Thoracic aorta (tissue), 2 donors: ENCODE measurements around the gene AUTS2. TPM values are rescaled to one million over a fixed set of nuclear protein-coding genes. Genes with fewer than 3 reads are reported as not detected.

Experiments used
- ATAC-seq: fragments of 150-250 bp; one replicate; pipeline ENCODE4 v1.8.0; 2017; ENCODE audit warnings: low read depth; ENCODE audit not compliant: insufficient number of reproducible peaks, low FRiP score
- DNase-seq: peaks from one replicate; pipeline ENCODE4 v3.0.0-alpha.2; 2020; ENCODE audit warnings: low spot score
- H3K27ac ChIP-seq, 2 donors: fragments of 200-600 bp; sonication (generic); 1 replicate in 1 of 2; 2 replicates in 1 of 2; pipeline ENCODE4 v1.5.1; 2016; ENCODE audit warnings: mild to moderate bottlenecking in 2 of 2, moderate library complexity in 2 of 2
- H3K27me3 ChIP-seq: fragments of 200-600 bp; sonication (generic); replicated peaks from 2 replicates; pipeline ENCODE4 v1.6.0; 2016; ENCODE audit warnings: mild to moderate bottlenecking; ENCODE audit not compliant: insufficient read depth
- H3K36me3 ChIP-seq: fragments of 200-600 bp; sonication (generic); one replicate; pipeline ENCODE4 v1.5.1; 2016
- H3K4me1 ChIP-seq, 2 donors: fragments of 200-600 bp; sonication (generic); 1 replicate in 1 of 2; 2 replicates in 1 of 2; pipeline versions ENCODE4 v1.5.1 to v1.6.0; 2016; ENCODE audit warnings: low read depth in 2 of 2, mild to moderate bottlenecking in 1 of 2; ENCODE audit not compliant: control insufficient read depth in 1 of 2
- H3K4me3 ChIP-seq: fragments of 200-600 bp; sonication (generic); 2 replicates; pipeline ENCODE4 v1.5.1; 2016; ENCODE audit warnings: mild to moderate bottlenecking
- H3K9me3 ChIP-seq: fragments of 200-600 bp; sonication (generic); 2 replicates; pipeline ENCODE4 v1.5.1; 2016
- total RNA-seq, 2 donors: library from RNA; depleted of rRNA; stranded (reverse); fragments of >200 nt; gene quantifications; one replicate each; pipeline versions ENCODE4 v1.1.0 to v1.2.3, GENCODE V29; 2016
- TF ChIP-seq, protein P1 (sequence below): fragments of 200-600 bp; sonication (generic); IDR thresholded peaks from one replicate; pipeline ENCODE4 v1.5.1; 2019; ENCODE audit warnings: antibody characterized with exemption

Gene AUTS2
- total RNA-seq, 2 donors from 2014 or later = 49.4 to 101 TPM

DNA sequence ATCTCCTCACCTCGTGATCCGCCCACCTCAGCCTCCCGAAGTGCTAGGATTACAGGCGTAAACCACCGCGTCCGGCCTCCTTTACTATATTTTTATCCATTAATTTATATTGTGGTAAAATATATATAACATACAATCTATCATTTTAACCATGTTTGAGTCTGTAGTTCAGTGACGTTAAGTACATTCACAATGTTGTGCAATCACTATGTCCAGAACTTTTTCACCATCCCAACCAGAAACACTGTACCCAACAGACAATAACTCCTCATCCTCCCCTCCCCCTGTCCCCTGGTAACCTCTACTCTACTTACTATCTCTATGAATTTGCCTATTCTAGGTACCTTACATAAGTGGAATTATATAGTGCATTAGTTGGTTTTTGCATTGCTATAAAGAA, 1236.1 kb downstream of the AUTS2 start:
- TF ChIP-seq, protein P1, sequence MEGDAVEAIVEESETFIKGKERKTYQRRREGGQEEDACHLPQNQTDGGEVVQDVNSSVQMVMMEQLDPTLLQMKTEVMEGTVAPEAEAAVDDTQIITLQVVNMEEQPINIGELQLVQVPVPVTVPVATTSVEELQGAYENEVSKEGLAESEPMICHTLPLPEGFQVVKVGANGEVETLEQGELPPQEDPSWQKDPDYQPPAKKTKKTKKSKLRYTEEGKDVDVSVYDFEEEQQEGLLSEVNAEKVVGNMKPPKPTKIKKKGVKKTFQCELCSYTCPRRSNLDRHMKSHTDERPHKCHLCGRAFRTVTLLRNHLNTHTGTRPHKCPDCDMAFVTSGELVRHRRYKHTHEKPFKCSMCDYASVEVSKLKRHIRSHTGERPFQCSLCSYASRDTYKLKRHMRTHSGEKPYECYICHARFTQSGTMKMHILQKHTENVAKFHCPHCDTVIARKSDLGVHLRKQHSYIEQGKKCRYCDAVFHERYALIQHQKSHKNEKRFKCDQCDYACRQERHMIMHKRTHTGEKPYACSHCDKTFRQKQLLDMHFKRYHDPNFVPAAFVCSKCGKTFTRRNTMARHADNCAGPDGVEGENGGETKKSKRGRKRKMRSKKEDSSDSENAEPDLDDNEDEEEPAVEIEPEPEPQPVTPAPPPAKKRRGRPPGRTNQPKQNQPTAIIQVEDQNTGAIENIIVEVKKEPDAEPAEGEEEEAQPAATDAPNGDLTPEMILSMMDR = no peak
- no peak for ATAC-seq
- Histone ChIP-seq H3K27me3 (no peaks in the 10 kb centered on the region), H3K36me3 (no peaks in the 10 kb centered on the region), H3K27ac (no peak overlapping the region), H3K4me1 (peaks cover 2 to 5% of the 10 kb centered on the region in 2 donors), H3K4me3 (no peak overlapping the region), H3K9me3 (no peaks in the 10 kb centered on the region)
- DNase-seq = no peak

DNA sequence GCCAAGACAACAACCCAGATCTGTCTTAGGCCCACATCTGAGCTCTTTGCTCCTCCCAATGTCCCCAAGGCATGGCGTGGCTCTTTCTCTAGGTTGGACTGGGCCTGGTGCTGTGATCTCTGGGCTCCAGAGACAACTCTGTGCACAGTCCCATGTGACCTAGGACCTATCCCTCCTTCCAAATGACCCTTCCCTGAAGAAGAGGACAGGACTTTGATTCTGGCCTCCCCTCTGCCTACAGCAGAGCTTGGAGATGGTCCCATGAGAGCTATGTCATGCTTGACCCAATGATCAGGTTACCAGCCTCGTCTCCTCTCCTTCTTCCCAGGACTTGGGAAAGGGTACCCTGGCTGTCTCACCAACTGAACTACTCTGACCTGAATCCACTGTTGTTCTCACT, 1237.4 kb downstream of the AUTS2 start:
- TF ChIP-seq, protein P1 = no peak
- DNase-seq = no peak
- no peaks in the 10 kb centered on the region for H3K36me3 ChIP-seq

DNA sequence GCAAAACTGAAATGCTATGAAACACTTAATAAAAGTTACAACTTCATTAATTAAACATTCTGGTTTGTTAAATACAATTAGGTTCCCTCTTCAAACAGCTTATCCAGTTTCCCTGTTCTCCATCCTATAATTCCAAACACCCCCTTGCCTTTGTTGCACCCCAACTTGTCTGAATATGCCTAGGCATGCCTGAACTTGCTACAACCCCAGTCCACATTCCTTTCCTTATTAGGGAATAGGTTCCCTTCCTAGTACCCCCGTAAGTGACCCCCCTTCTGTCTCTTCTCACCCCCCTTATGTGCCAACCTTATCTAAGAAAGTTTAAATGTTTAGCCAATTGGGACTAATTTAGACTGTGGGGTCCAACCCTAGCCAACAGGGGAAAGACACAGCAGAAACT, 1238.0 kb downstream of the AUTS2 start:
- TF ChIP-seq, protein P1 = no peak
- H3K4me1 ChIP-seq = no peaks in the 10 kb centered on the region
- DNase-seq (no peak), ATAC-seq (no peak)
- H3K36me3 ChIP-seq = no peaks in the 10 kb centered on the region
- H3K27me3 ChIP-seq = no peaks in the 10 kb centered on the region
- H3K9me3 ChIP-seq = no peaks in the 10 kb centered on the region
- no peak overlapping the region for H3K4me3 ChIP-seq
- H3K27ac ChIP-seq = no peak overlapping the region

More for the DNA sequence above, 1237.4 kb downstream of the AUTS2 start:
- H3K27me3 ChIP-seq = no peaks in the 10 kb centered on the region
- H3K27ac ChIP-seq = no peak overlapping the region
- no peaks in the 10 kb centered on the region for H3K4me1 ChIP-seq
- no peak overlapping the region for H3K4me3 ChIP-seq
- no peak for ATAC-seq
- no peaks in the 10 kb centered on the region for H3K9me3 ChIP-seq

DNA sequence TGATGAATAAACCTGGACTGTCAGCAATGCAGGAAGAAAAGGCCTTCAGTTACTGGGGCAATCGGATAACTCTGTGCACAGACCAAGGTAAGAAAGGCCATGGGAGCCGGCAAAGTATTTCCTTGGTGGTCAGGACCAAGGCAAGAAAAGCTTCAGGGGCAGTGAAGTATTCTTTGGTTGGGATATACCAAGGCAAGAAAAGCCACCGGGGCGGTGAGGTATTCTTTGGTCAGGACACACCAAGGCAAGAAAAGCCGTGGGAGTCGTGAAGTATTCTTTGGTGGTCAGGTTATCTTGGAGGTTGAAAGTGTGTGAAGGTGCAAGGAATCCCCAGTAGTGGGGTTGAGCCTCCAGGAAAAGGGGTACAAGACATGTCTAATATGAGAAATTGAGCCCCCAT, 1238.7 kb downstream of the AUTS2 start:
- DNase-seq (no peak), ATAC-seq (no peak)
- no peaks in the 10 kb centered on the region for H3K9me3 ChIP-seq
- no peak overlapping the region for H3K4me3 ChIP-seq
- H3K4me1 ChIP-seq = no peaks in the 10 kb centered on the region
- no peaks in the 10 kb centered on the region for H3K36me3 ChIP-seq
- no peak overlapping the region for H3K27ac ChIP-seq
- TF ChIP-seq, protein P1 = no peak
- no peaks in the 10 kb centered on the region for H3K27me3 ChIP-seq

DNA sequence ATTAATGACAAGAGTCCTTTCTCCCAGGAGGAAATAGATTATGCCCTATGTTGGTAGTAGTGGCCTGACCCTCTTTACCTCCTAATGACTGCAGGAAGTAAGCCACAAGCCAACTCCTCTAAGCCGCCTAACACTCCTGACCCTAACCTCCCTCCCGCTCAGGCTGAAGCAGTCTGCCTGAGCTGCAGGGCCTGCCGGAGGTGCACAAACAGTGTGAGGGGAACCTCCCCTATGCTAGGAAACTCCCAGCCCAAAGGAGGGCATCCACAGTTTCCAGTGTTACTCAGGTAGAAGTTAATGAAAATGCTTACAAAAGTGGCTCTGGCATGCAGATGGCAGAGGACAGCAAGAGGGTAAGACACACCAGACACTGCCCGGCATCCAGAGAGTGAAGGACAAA, 1239.3 kb downstream of the AUTS2 start:
- no peak for DNase-seq
- Histone ChIP-seq H3K36me3 (no peaks in the 10 kb centered on the region), H3K4me3 (no peak overlapping the region), H3K27ac (no peak overlapping the region), H3K9me3 (no peaks in the 10 kb centered on the region), H3K27me3 (no peaks in the 10 kb centered on the region), H3K4me1 (no peaks in the 10 kb centered on the region)
- ATAC-seq = no peak
- TF ChIP-seq, protein P1 = no peak
